Gastrocnemius medialis (tissue), 4 donors: ENCODE measurements around the gene DNAJA3.

Source experiments
- POLR2A ChIP-seq, 2 donors: fragments of 450-650 bp; IDR thresholded peaks; one replicate each; pipeline ENCODE4 v1.6.1; 2017; ENCODE audit warnings: antibody characterized with exemption in 2 of 2, mild to moderate bottlenecking in 2 of 2, moderate library complexity in 2 of 2
- TF ChIP-seq, protein P1 (sequence below), 5 experiments: fragments of 450-650 bp in 3 of 5; fragments of 200-600 bp in 2 of 5; sonication (generic) in 2 of 5; IDR thresholded peaks in 4 of 5; conservative IDR thresholded peaks in 1 of 5; 1 replicate in 4 of 5; 2 replicates in 1 of 5; pipeline ENCODE4 v1.5.1; 2016 to 2019; ENCODE audit warnings: antibody characterized with exemption in 5 of 5, mild to moderate bottlenecking in 3 of 5, moderate library complexity in 3 of 5

DNA sequence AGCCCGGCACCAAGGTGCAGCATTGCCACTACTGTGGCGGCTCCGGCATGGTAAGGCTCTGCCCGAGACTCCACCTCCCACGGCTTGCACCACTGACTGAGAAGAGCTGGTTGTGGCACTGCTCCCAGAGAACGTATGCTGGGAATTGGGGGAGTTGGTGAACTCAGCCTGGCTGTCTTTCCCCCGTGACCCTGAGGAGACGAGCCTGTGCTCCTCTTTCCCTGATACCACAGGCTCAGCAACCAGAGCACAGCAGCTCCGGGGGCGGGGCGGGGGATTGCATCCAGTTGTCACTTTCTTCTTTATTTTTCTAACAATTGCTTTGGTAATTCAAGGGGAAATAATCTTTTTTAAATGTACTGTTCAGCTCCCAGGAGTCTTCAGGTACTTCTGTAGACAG lies 16.7 kb downstream of the DNAJA3 start:
- TF ChIP-seq POLR2A (IDR thresholded peaks at IDR 0.05): no peak
- TF ChIP-seq, protein P1, sequence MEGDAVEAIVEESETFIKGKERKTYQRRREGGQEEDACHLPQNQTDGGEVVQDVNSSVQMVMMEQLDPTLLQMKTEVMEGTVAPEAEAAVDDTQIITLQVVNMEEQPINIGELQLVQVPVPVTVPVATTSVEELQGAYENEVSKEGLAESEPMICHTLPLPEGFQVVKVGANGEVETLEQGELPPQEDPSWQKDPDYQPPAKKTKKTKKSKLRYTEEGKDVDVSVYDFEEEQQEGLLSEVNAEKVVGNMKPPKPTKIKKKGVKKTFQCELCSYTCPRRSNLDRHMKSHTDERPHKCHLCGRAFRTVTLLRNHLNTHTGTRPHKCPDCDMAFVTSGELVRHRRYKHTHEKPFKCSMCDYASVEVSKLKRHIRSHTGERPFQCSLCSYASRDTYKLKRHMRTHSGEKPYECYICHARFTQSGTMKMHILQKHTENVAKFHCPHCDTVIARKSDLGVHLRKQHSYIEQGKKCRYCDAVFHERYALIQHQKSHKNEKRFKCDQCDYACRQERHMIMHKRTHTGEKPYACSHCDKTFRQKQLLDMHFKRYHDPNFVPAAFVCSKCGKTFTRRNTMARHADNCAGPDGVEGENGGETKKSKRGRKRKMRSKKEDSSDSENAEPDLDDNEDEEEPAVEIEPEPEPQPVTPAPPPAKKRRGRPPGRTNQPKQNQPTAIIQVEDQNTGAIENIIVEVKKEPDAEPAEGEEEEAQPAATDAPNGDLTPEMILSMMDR (IDR thresholded peaks at IDR 0.05 in 4 of 5, conservative IDR thresholded peaks at IDR 0.05 in 1 of 5): no peak
